ENCODE measurements around the gene VAC14.
"Not testable (repeated sequence)": the region's sequence is repeated elsewhere in the genome, so short reads cannot be mapped to it uniquely, and the experiment has no call there.

Gene VAC14

DNA sequence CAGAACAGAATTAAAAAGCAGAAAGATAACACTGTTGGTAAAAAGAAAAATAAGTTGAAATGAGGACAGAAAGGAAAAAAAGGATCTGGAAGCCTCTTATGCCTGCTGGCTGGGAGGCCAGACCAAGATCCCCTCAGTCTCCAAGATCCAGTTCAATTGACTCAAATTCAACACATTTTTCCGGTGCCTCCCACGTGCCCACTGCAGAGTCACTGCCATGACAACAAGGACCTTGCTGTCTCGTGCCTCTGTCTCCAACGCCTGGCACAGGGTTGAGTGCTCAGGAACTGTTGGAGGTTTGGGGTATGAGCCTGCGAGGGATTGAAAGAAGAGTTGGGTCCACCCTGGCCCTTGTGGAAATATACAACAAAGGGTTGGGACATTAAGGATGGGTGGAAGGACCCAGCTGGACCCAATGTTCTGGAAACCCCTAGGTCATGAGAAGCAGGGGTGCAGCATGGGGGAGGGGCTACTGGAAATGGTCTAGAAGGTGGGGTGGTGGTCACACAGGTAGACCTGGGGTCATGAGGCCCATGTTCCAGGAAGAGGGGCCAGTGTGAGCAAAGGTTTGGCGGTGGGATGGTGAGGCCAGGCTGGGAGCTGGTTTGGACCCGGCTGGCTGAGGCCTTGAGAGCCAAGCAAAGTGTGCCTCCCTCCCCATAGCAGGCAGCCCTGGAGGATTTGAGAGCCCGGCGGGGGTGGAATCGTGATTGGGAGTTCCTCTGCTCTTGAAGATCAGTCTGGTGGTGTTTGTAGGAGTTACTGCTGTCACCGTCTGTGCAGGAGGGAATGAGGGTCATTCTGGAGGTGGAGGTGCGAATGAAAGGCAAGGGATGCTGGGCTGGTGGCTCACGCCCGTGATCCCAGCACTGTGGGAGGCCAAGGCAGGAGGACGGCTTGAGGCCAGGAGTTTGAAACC lies 153.3 kb downstream of the VAC14 start:
- no peak for DNase-seq (ENCODE audit: low read depth in 2 of 2, low spot score in 1 of 2)

DNA sequence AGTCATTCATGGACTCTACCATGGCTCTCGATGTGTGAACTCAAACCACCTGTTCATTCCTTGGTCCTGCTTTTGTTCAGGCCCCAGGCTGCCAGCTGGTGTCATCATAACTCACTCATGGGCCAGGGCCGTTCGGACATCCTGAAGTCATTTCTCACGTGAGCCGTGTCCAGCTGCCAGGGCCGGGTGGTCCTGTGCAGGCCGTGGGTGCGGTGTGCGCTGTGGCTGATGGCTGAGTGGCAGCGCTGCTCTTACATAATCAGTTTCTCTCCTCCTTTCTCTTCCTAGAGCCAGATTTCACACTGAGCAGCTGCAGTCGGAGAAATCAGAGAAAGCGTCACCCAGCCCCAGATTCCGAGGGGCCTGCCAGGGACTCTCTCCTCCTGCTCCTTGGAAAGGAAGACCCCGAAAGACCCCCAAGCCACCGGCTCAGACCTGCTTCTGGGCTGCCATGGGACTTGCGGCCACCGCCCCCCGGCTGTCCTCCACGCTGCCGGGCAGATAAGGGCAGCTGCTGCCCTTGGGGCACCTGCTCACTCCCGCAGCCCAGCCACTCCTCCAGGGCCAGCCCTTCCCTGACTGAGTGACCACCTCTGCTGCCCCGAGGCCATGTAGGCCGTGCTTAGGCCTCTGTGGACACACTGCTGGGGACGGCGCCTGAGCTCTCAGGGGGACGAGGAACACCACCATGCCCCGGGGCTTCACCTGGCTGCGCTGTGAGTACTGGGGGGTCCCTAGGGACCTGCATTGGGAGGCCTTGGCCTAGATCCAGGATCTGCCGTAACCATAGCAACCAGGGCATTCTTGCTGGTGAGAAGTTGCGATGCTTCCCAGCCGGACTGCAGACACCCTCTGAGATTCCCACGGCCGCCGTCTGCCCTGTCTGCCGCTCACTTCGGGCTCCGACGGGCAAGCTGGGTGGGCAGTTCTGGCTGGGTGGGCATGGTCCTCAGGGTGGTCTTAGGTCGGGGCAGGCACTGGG lies 154.4 kb downstream of the VAC14 start, which contains the start of gene IL34:
TSS of gene IL34 (plus strand) at position 300 of the 982 bp plus-strand sequence. CDS start at position 689, 389 bp downstream.
- no peak for DNase-seq (ENCODE audit: low read depth in 2 of 2, low spot score in 1 of 2)

DNA sequence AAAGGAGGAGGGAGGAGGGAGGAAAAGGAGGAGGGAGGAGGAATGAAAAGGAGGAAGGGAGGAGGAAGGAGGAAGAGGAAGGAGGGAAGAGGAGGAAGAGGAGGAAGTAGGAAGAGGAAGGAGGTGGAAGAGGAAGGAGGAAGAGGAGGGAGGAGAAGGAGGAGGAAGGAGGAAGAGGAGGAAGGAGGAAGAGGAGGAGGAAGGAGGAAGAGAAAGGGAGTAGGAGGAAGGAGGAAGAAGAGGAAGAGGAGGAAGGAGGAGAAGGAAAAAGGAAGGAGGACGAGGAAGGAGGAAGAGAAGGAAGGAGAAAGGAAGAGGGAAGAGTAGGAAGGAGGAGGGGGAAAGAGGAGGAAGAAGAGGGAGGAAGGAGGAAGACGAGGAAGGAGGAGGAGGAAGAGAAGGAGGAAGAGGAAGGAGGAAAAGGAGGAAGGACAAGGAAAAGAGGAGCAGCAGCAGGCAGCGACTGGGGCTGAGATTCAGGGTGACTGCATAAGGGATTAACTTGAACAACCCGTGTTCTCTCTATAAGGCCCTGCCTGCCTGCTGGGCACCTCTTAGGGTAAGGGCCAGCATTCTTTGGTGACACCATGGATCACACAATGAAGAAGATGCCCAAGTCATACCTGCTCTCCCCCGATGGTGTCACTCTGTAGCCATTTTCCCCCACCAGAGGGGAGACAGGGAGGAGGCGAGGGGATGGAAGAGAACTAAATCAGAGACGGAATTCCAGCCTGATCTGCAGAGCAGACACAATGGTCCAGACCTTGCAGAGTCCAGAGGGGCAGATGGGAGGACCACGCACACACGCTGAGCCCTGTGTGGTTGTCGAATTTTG lies 156.0 kb downstream of the VAC14 start:
- DNase-seq (ENCODE audit: low read depth in 2 of 2, low spot score in 1 of 2), result no peak

DNA sequence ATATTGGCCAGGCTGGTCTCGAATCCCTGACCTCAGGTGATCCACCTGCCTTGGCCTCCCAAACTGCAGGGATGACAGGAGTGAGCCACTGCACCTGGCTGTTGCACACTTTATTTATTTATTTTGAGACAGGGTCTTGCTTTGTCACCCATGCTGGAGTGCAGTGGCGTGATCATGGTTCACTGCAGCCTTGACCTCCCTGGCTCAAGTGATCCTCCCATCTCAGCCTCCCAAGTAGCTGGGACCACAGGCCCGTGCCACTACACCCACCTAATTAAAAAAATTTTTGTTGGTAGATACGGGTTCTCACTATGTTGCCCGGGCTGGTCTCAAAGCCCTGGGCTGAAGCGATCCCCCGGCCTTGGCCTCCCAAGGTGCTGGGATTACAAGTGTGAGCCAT lies 157.7 kb downstream of the VAC14 start:
- DNase-seq (ENCODE audit: low read depth in 2 of 2, low spot score in 1 of 2), result not testable (repeated sequence)

DNA sequence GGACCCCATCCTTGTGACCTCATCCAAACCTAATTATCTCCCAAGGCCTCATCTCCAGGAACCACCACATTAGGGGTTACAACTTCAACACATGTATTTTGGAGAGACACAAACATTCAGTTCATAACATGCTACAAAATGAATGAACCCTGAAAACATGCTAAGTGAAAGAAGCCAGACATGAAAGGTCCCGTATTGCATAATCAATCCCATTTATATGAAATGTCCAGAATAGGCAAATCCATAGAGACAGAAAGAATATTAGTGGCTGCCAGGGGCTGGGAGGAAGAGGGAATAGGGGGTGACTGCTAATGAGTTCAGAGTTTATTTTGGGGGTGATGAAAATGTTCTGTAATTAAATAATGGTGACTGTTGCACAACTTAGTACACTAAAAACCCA lies 158.3 kb downstream of the VAC14 start:
- DNase-seq (ENCODE audit: low read depth in 2 of 2, low spot score in 1 of 2), result no peak

DNA sequence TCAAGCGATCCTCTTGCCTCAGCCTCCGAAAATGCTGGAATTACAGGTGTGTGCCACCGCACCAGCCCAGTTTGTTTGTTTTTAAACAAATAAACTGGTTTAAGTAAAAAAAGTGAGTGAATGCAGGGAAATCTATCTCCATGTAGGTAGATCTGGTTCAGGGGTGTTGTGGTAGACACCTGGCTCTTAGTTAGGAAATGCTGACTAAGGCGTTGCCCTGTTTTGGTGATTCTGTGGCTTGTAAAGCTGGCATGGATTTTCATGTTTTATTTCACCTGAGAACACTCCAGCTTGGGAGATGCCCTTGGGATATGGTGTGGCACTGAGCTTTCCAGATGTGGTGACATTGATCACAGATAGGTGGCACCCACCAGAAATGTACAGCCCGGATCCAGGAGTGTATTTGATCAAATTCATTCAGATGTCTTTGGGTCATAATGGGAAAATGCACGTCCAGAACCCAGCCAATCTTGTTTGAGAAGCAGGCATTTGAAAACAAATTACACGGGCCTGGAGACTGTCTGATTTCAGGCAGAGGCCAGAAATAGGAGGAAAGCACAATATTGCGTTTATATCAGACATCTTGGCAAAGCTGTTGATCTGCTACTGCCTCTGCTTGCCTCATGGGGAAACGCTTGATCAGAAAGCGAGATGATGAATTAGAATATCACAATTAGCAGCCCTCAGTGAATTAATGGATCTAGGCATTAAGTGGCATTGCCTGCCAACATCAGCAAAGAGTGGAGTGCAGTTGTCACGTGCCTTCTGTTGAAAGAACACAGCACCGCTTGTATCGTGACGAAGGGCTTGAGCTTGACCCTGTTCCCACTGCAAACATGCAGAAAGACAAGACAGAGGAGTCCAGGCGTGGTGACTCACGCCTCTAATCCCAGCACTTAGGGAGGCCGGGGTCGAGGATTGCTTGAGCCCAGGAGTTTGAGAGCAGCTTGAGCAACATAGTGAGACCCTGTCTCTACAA lies 161.9 kb downstream of the VAC14 start:
- DNase-seq (ENCODE audit: low read depth in 2 of 2, low spot score in 1 of 2), result no peak

All from stimulated activated CD8-positive, alpha-beta memory T cell treated with anti-CD3 and anti-CD28 coated beads, Interleukin-4, amount 100 ng/mL, for 4 hours (primary cell).